ENCODE data around the gene PLP2.
A peak's percentile ranks its signal among the peaks of the same experiment; 100 is the strongest.

The PLP2 gene

GRCh38 chrX:49199906-49200771 lies 28.4 kb downstream of the PLP2 start, which contains the start of gene SYP:
TSS of gene SYP (minus strand) at chrX:49200193. CDS start at chrX:49200186, 7 bp downstream.
- H2BK120ac ChIP-seq (ENCODE audit: low read depth, low read length): no peak within 1 kb of the TSS
- no peak within 1 kb of the TSS for H3K14ac ChIP-seq (ENCODE audit: low read length in 2 of 2)
- no peaks in the 10 kb centered on the region for H3K36me3 ChIP-seq (ENCODE audit: control insufficient read depth in 1 of 2, insufficient read depth in 2 of 2, low read depth in 1 of 2, low read length in 2 of 2)
- H3K27ac ChIP-seq (ENCODE audit: low read length, poor library complexity, severe bottlenecking): peak within 1 kb of the TSS; percentile 43
- H2BK12ac ChIP-seq (ENCODE audit: low read length in 2 of 2): no peak within 1 kb of the TSS
- H4K8ac ChIP-seq (ENCODE audit: low read length): no peak within 1 kb of the TSS
- no peak within 1 kb of the TSS for H2BK15ac ChIP-seq (ENCODE audit: low read depth, poor library complexity, severe bottlenecking)
- peak within 1 kb of the TSS; percentile 69 for H3K9ac ChIP-seq (ENCODE audit: low read length)
- peaks cover 5% of the 10 kb centered on the region for H3K4me1 ChIP-seq (ENCODE audit: control insufficient read depth, insufficient read depth, low read depth, low read length)
- no peak within 1 kb of the TSS for H3K18ac ChIP-seq (ENCODE audit: low read depth in 1 of 2, low read length in 2 of 2)
- H3K4ac ChIP-seq (ENCODE audit: low read depth in 1 of 2, low read length in 2 of 2): no peak within 1 kb of the TSS
- H3K4me2 ChIP-seq (ENCODE audit: low read length, poor library complexity, severe bottlenecking): peak within 1 kb of the TSS; percentile 74
- no peak within 1 kb of the TSS for H2AFZ ChIP-seq (ENCODE audit: low read depth, low read length)
- no peak within 1 kb of the TSS for H2AK5ac ChIP-seq (ENCODE audit: low read length, severe bottlenecking)
- no peak within 1 kb of the TSS for H3K23ac ChIP-seq (ENCODE audit: low read length in 2 of 2)
- no peak within 1 kb of the TSS for H2BK5ac ChIP-seq (ENCODE audit: low read depth, low read length, poor library complexity, severe bottlenecking)
- H3K4me3 ChIP-seq (ENCODE audit: insufficient read depth in 1 of 2, low read depth in 1 of 2, low read length in 2 of 2): peak within 1 kb of the TSS; percentile 26 to 65
- H4K91ac ChIP-seq (ENCODE audit: low read length): no peak within 1 kb of the TSS
- no peaks in the 10 kb centered on the region for H3K9me3 ChIP-seq (ENCODE audit: control insufficient read depth, low read length)
- WGBS: 4% methylated on average over 20 of the region's 61 CpGs
- H3K79me1 ChIP-seq (replicated peaks; ENCODE audit: low read length, poor library complexity, severe bottlenecking): no peaks in the 10 kb centered on the region
- H3K27me3 ChIP-seq (ENCODE audit: control insufficient read depth in 1 of 2, insufficient read depth in 1 of 2, low read length in 2 of 2): peaks cover 19 to 40% of the 10 kb centered on the region in 2 experiments
- peak; percentile 81 for DNase-seq

- H2BK12ac ChIP-seq (ENCODE audit: low read length in 2 of 2): no peak overlapping the region
- H3K9ac ChIP-seq (ENCODE audit: low read length): no peak overlapping the region
- H3K23ac ChIP-seq (ENCODE audit: low read length in 2 of 2): no peak overlapping the region
- H3K4ac ChIP-seq (ENCODE audit: low read depth in 1 of 2, low read length in 2 of 2): no peak overlapping the region
- peaks cover 19 to 52% of the 10 kb centered on the region in 2 experiments for H3K27me3 ChIP-seq (ENCODE audit: control insufficient read depth in 1 of 2, insufficient read depth in 1 of 2, low read length in 2 of 2)
- H2BK5ac ChIP-seq (ENCODE audit: low read depth, low read length, poor library complexity, severe bottlenecking): no peak overlapping the region
- no peak overlapping the region for H3K4me2 ChIP-seq (ENCODE audit: low read length, poor library complexity, severe bottlenecking)
- H3K9me3 ChIP-seq (ENCODE audit: control insufficient read depth, low read length): no peaks in the 10 kb centered on the region
- H4K8ac ChIP-seq (ENCODE audit: low read length): no peak overlapping the region
- H3K14ac ChIP-seq (ENCODE audit: low read length in 2 of 2): no peak overlapping the region
- no peak overlapping the region for H2AFZ ChIP-seq (ENCODE audit: low read depth, low read length)
- no peak for DNase-seq
- H3K36me3 ChIP-seq (ENCODE audit: control insufficient read depth in 1 of 2, insufficient read depth in 2 of 2, low read depth in 1 of 2, low read length in 2 of 2): no peaks in the 10 kb centered on the region
- H2BK120ac ChIP-seq (ENCODE audit: low read depth, low read length): no peak overlapping the region
- H3K4me1 ChIP-seq (ENCODE audit: control insufficient read depth, insufficient read depth, low read depth, low read length): peaks cover 5% of the 10 kb centered on the region
- H2AK5ac ChIP-seq (ENCODE audit: low read length, severe bottlenecking): no peak overlapping the region
- H4K91ac ChIP-seq (ENCODE audit: low read length): no peak overlapping the region
- no peak overlapping the region for H2BK15ac ChIP-seq (ENCODE audit: low read depth, poor library complexity, severe bottlenecking)
- no peak overlapping the region for H3K27ac ChIP-seq (ENCODE audit: low read length, poor library complexity, severe bottlenecking)
- 100% methylated on average over 2 of the region's 2 CpGs for WGBS
- no peaks in the 10 kb centered on the region for H3K79me1 ChIP-seq (replicated peaks; ENCODE audit: low read length, poor library complexity, severe bottlenecking)
- H3K4me3 ChIP-seq (ENCODE audit: insufficient read depth in 1 of 2, low read depth in 1 of 2, low read length in 2 of 2): no peak overlapping the region
- H3K18ac ChIP-seq (ENCODE audit: low read depth in 1 of 2, low read length in 2 of 2): no peak overlapping the region
These were observed 30.3 kb downstream of the PLP2 start for GRCh38 chrX:49202022-49202421.

DNA sequence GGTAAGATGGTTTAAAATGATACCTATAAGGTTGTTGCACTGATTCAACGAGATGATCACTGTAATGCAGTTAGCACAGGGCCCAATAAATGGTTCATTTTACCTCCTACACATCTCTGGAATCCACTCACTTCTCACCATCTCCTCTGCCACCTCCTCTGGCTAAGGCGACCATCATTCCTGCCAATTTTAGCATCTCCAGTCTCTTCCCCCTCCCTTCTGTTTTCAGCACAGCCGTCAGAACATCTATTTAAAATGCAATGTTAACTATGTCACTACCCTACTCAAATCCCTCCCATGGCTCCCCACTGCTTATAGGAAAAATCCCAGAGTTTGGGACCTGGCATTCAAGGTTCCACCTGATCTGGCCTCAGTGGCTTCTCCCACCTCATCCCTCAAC lies 31.8 kb downstream of the PLP2 start:
- H3K4ac ChIP-seq (ENCODE audit: low read depth in 1 of 2, low read length in 2 of 2): no peak overlapping the region
- H3K9me3 ChIP-seq (ENCODE audit: control insufficient read depth, low read length): no peaks in the 10 kb centered on the region
- H2AFZ ChIP-seq (ENCODE audit: low read depth, low read length): no peak overlapping the region
- 68% methylated on average over 3 of the region's 3 CpGs for WGBS
- no peak overlapping the region for H3K4me3 ChIP-seq (ENCODE audit: insufficient read depth in 1 of 2, low read depth in 1 of 2, low read length in 2 of 2)
- no peak overlapping the region for H2BK5ac ChIP-seq (ENCODE audit: low read depth, low read length, poor library complexity, severe bottlenecking)
- no peak overlapping the region for H3K14ac ChIP-seq (ENCODE audit: low read length in 2 of 2)
- H2AK5ac ChIP-seq (ENCODE audit: low read length, severe bottlenecking): no peak overlapping the region
- H3K79me1 ChIP-seq (replicated peaks; ENCODE audit: low read length, poor library complexity, severe bottlenecking): no peaks in the 10 kb centered on the region
- H2BK12ac ChIP-seq (ENCODE audit: low read length in 2 of 2): no peak overlapping the region
- H3K27ac ChIP-seq (ENCODE audit: low read length, poor library complexity, severe bottlenecking): no peak overlapping the region
- H4K91ac ChIP-seq (ENCODE audit: low read length): no peak overlapping the region
- no peak overlapping the region for H2BK15ac ChIP-seq (ENCODE audit: low read depth, poor library complexity, severe bottlenecking)
- H4K8ac ChIP-seq (ENCODE audit: low read length): no peak overlapping the region
- no peak overlapping the region for H3K18ac ChIP-seq (ENCODE audit: low read depth in 1 of 2, low read length in 2 of 2)
- no peak overlapping the region for H3K23ac ChIP-seq (ENCODE audit: low read length in 2 of 2)
- H3K36me3 ChIP-seq (ENCODE audit: control insufficient read depth in 1 of 2, insufficient read depth in 2 of 2, low read depth in 1 of 2, low read length in 2 of 2): no peaks in the 10 kb centered on the region
- no peak overlapping the region for H2BK120ac ChIP-seq (ENCODE audit: low read depth, low read length)
- peaks cover 8 to 42% of the 10 kb centered on the region in 2 experiments for H3K27me3 ChIP-seq (ENCODE audit: control insufficient read depth in 1 of 2, insufficient read depth in 1 of 2, low read length in 2 of 2)
- no peak overlapping the region for H3K4me2 ChIP-seq (ENCODE audit: low read length, poor library complexity, severe bottlenecking)
- peaks cover 5% of the 10 kb centered on the region for H3K4me1 ChIP-seq (ENCODE audit: control insufficient read depth, insufficient read depth, low read depth, low read length)
- H3K9ac ChIP-seq (ENCODE audit: low read length): no peak overlapping the region
- no peak for DNase-seq

- Histone ChIP-seq H3K27me3 (ENCODE audit: control insufficient read depth in 1 of 2, insufficient read depth in 1 of 2, low read length in 2 of 2) (peaks cover 4 to 42% of the 10 kb centered on the region in 2 experiments), H2BK12ac (ENCODE audit: low read length in 2 of 2) (no peak overlapping the region), H3K36me3 (ENCODE audit: control insufficient read depth in 1 of 2, insufficient read depth in 2 of 2, low read depth in 1 of 2, low read length in 2 of 2) (no peaks in the 10 kb centered on the region), H2AK5ac (ENCODE audit: low read length, severe bottlenecking) (no peak overlapping the region), H3K9me3 (ENCODE audit: control insufficient read depth, low read length) (no peaks in the 10 kb centered on the region), H3K4ac (ENCODE audit: low read depth in 1 of 2, low read length in 2 of 2) (no peak overlapping the region), H3K4me1 (ENCODE audit: control insufficient read depth, insufficient read depth, low read depth, low read length) (peaks cover 5% of the 10 kb centered on the region), H3K4me3 (ENCODE audit: insufficient read depth in 1 of 2, low read depth in 1 of 2, low read length in 2 of 2) (no peak overlapping the region), H3K14ac (ENCODE audit: low read length in 2 of 2) (no peak overlapping the region), H2AFZ (ENCODE audit: low read depth, low read length) (no peak overlapping the region), H3K4me2 (ENCODE audit: low read length, poor library complexity, severe bottlenecking) (no peak overlapping the region), H2BK15ac (ENCODE audit: low read depth, poor library complexity, severe bottlenecking) (no peak overlapping the region), H2BK5ac (ENCODE audit: low read depth, low read length, poor library complexity, severe bottlenecking) (no peak overlapping the region), H3K23ac (ENCODE audit: low read length in 2 of 2) (no peak overlapping the region), H2BK120ac (ENCODE audit: low read depth, low read length) (no peak overlapping the region), H4K8ac (ENCODE audit: low read length) (no peak overlapping the region), H4K91ac (ENCODE audit: low read length) (no peak overlapping the region), H3K9ac (ENCODE audit: low read length) (no peak overlapping the region), H3K27ac (ENCODE audit: low read length, poor library complexity, severe bottlenecking) (no peak overlapping the region), H3K18ac (ENCODE audit: low read depth in 1 of 2, low read length in 2 of 2) (no peak overlapping the region), H3K79me1 (replicated peaks; ENCODE audit: low read length, poor library complexity, severe bottlenecking) (no peaks in the 10 kb centered on the region)
- DNase-seq: no peak
- WGBS: 88% methylated on average over 6 of the region's 6 CpGs
These were observed 32.3 kb downstream of the PLP2 start for GRCh38 chrX:49204017-49204416.

Measured in mesenchymal stem cell (in vitro differentiated cells and primary cell).